Mesenchymal stem cell (in vitro differentiated cells and primary cell): ENCODE results near the gene ANO6.

Experiments
- DNase-seq: peaks from one replicate; pipeline ENCODE4 v3.0.0-alpha.2; 2013
- H2AFZ ChIP-seq: one replicate; pipeline ENCODE4 v1.6.1; 2013; ENCODE audit warnings: low read depth, mild to moderate bottlenecking, control low read depth, inconsistent platforms, low read length, moderate library complexity
- H2AK5ac ChIP-seq: 2 replicates; pipeline ENCODE4 v1.6.1; 2013; ENCODE audit warnings: low read length, moderate library complexity, mild to moderate bottlenecking, inconsistent platforms; ENCODE audit not compliant: severe bottlenecking
- H2BK120ac ChIP-seq: one replicate; pipeline ENCODE4 v1.6.1; 2013; ENCODE audit warnings: low read depth, mild to moderate bottlenecking, inconsistent platforms, low read length, moderate library complexity
- H2BK12ac ChIP-seq, 2 experiments: one replicate each; pipeline ENCODE4 v1.6.1; 2013; ENCODE audit warnings: inconsistent platforms in 2 of 2, low read length in 2 of 2, mild to moderate bottlenecking in 2 of 2, moderate library complexity in 2 of 2, control low read depth in 1 of 2
- H2BK15ac ChIP-seq: one replicate; pipeline ENCODE4 v1.6.1; 2013; ENCODE audit warnings: mild to moderate bottlenecking, low read depth, inconsistent platforms; ENCODE audit not compliant: poor library complexity, severe bottlenecking
- H2BK5ac ChIP-seq: 2 replicates; pipeline ENCODE4 v1.6.1; 2013; ENCODE audit warnings: low read depth, mild to moderate bottlenecking, low read length, control low read depth, inconsistent platforms; ENCODE audit not compliant: poor library complexity, severe bottlenecking
- H3K14ac ChIP-seq, 2 experiments: one replicate each; pipeline ENCODE4 v1.6.1; 2013; ENCODE audit warnings: inconsistent platforms in 2 of 2, low read length in 2 of 2, control low read depth in 1 of 2, mild to moderate bottlenecking in 1 of 2, moderate library complexity in 1 of 2
- H3K18ac ChIP-seq, 2 experiments: one replicate each; pipeline ENCODE4 v1.6.1; 2013; ENCODE audit warnings: inconsistent platforms in 2 of 2, low read length in 2 of 2, control low read depth in 1 of 2, low read depth in 1 of 2, mild to moderate bottlenecking in 1 of 2
- H3K23ac ChIP-seq, 2 experiments: one replicate each; pipeline ENCODE4 v1.6.1; 2013; ENCODE audit warnings: inconsistent platforms in 2 of 2, low read length in 2 of 2, mild to moderate bottlenecking in 2 of 2, moderate library complexity in 2 of 2, control low read depth in 1 of 2
- H3K27ac ChIP-seq: 2 replicates; pipeline ENCODE4 v1.5.1; 2013; ENCODE audit warnings: mild to moderate bottlenecking, moderate library complexity, low read length, control low read depth, inconsistent platforms; ENCODE audit not compliant: poor library complexity, severe bottlenecking
- H3K27me3 ChIP-seq, 2 experiments: 2 replicates each; pipeline versions ENCODE4 v1.6.1 to v1.7.0; 2013; ENCODE audit warnings: low read length in 2 of 2, mild to moderate bottlenecking in 2 of 2, moderate library complexity in 2 of 2, control low read depth in 1 of 2, inconsistent platforms in 1 of 2; ENCODE audit not compliant: control insufficient read depth in 1 of 2, insufficient read depth in 1 of 2
- H3K36me3 ChIP-seq, 2 experiments: 2 replicates each; pipeline versions ENCODE4 v1.6.1 to v1.7.0; 2013; ENCODE audit warnings: low read length in 2 of 2, control low read depth in 1 of 2, inconsistent platforms in 1 of 2, low read depth in 1 of 2, mild to moderate bottlenecking in 1 of 2; ENCODE audit not compliant: insufficient read depth in 2 of 2, control insufficient read depth in 1 of 2
- H3K4ac ChIP-seq, 2 experiments: one replicate each; pipeline ENCODE4 v1.6.1; 2013; ENCODE audit warnings: inconsistent platforms in 2 of 2, low read length in 2 of 2, mild to moderate bottlenecking in 2 of 2, moderate library complexity in 2 of 2, control low read depth in 1 of 2, low read depth in 1 of 2
- H3K4me1 ChIP-seq: 2 replicates; pipeline ENCODE4 v1.6.1; 2013; ENCODE audit warnings: low read depth, low read length, control low read depth; ENCODE audit not compliant: control insufficient read depth, insufficient read depth
- H3K4me2 ChIP-seq: 2 replicates; pipeline ENCODE4 v1.6.1; 2013; ENCODE audit warnings: low read length, mild to moderate bottlenecking, inconsistent platforms; ENCODE audit not compliant: poor library complexity, severe bottlenecking
- H3K4me3 ChIP-seq, 2 experiments: 2 replicates each; pipeline versions ENCODE4 v1.5.1 to v1.7.0; 2013; ENCODE audit warnings: low read length in 2 of 2, mild to moderate bottlenecking in 2 of 2, control low read depth in 1 of 2, low read depth in 1 of 2; ENCODE audit not compliant: insufficient read depth in 1 of 2
- H3K79me1 ChIP-seq: replicated peaks from 2 replicates; pipeline ENCODE4 v1.6.1; 2013; ENCODE audit warnings: mild to moderate bottlenecking, control low read depth, low read length, inconsistent platforms; ENCODE audit not compliant: poor library complexity, severe bottlenecking
- H3K9ac ChIP-seq: 2 replicates; pipeline ENCODE4 v1.7.0; 2013; ENCODE audit warnings: mild to moderate bottlenecking, low read length, moderate library complexity
- H3K9me3 ChIP-seq: 2 replicates; pipeline ENCODE4 v1.7.0; 2013; ENCODE audit warnings: mild to moderate bottlenecking, low read length; ENCODE audit not compliant: control insufficient read depth
- H4K8ac ChIP-seq: one replicate; pipeline ENCODE4 v1.6.1; 2013; ENCODE audit warnings: inconsistent platforms, mild to moderate bottlenecking, low read length, moderate library complexity
- H4K91ac ChIP-seq: one replicate; pipeline ENCODE4 v1.6.1; 2013; ENCODE audit warnings: mild to moderate bottlenecking, low read length, inconsistent platforms
- WGBS: methylation state at CpG from one replicate; pipeline ENCODE4 v1.1.7; 2013; ENCODE audit warnings: mixed read lengths; 5-methylcytosine and 5-hydroxymethylcytosine counted together

The ANO6 gene

DNA sequence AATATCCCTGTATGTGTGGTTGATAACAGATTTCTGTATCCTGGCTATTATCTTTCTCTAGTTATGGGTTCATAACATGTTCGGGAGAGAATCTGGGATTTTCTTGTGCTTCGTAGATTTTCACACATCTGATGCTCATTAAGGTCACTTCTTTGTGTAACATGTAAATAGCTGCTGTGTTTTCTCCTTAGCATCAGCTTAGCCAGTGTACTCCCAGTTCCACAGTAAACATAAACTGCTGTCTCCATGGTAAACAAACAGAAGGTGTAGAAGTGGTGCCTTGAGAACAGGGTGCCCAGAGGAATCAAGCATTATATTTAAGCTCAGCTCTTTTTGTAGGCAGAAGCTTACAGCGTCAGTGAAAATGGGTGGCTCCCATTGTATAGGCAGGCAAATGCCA lies 88.0 kb downstream of the ANO6 start:
- Histone ChIP-seq H4K8ac (no peak overlapping the region), H3K14ac (no peak overlapping the region), H4K91ac (no peak overlapping the region), H3K36me3 (peaks cover 3 to 13% of the 10 kb centered on the region in 2 experiments), H3K9me3 (no peaks in the 10 kb centered on the region), H3K18ac (no peak overlapping the region), H2AK5ac (no peak overlapping the region), H3K4ac (no peak overlapping the region), H2BK5ac (no peak overlapping the region), H2BK120ac (no peak overlapping the region), H3K4me3 (no peak overlapping the region), H3K27ac (no peak overlapping the region), H3K23ac (no peak overlapping the region), H3K79me1 (peaks cover 48% of the 10 kb centered on the region), H2AFZ (no peak overlapping the region), H3K27me3 (no peaks in the 10 kb centered on the region), H2BK12ac (no peak overlapping the region), H3K9ac (no peak overlapping the region), H3K4me2 (no peak overlapping the region), H3K4me1 (no peaks in the 10 kb centered on the region), H2BK15ac (no peak overlapping the region)
- peak; percentile 25 for DNase-seq
- 100% methylated on average over 1 of the region's 3 CpGs for WGBS

DNA sequence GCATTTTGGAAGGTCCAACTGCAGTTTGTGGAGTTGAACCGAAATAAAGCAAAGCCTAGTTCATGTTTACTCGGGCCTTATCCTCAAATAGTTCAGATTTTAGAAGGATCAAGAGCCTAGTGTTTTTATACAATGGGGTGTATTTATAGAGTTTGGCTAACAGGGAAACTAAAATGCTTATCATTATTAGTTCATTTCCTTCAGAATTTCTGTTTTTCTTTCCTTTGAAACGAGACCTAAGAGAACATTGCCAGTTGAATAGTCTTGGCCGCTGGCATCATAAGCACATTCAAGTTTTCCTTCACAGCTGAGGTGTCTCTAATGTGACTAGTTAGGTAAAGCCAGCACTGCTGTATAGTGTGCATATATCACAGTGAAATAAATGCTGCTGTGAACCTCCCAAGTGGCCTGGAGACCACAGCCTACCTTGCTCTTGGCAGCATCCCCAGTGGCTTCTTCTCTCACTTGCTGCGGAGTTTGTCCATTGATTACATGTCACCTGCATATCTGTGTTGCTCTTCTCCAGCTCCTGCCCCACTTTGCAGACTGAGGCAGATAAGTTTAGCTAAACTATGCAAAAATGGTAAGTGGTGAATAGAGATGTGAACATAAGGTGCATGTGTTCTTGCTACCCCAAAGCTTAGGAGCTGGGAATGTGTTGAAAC lies 88.8 kb downstream of the ANO6 start:
- Histone ChIP-seq H3K14ac (peak overlapping the region in 1 of 2 experiments; percentile 36), H3K4ac (peak overlapping the region in 1 of 2 experiments; percentile 13), H3K4me1 (no peaks in the 10 kb centered on the region), H2BK5ac (no peak overlapping the region), H3K4me2 (no peak overlapping the region), H2AK5ac (no peak overlapping the region), H4K91ac (peak overlapping the region; percentile 20), H2BK12ac (no peak overlapping the region), H3K18ac (no peak overlapping the region), H3K36me3 (peaks cover 3 to 13% of the 10 kb centered on the region in 2 experiments), H2BK120ac (no peak overlapping the region), H3K4me3 (no peak overlapping the region), H3K9ac (no peak overlapping the region), H4K8ac (no peak overlapping the region), H2AFZ (no peak overlapping the region), H3K9me3 (no peaks in the 10 kb centered on the region), H3K79me1 (peaks cover 46% of the 10 kb centered on the region), H3K23ac (no peak overlapping the region), H2BK15ac (no peak overlapping the region), H3K27me3 (no peaks in the 10 kb centered on the region), H3K27ac (no peak overlapping the region)
- no peak for DNase-seq
- 99% methylated on average over 5 of the region's 5 CpGs for WGBS

DNA sequence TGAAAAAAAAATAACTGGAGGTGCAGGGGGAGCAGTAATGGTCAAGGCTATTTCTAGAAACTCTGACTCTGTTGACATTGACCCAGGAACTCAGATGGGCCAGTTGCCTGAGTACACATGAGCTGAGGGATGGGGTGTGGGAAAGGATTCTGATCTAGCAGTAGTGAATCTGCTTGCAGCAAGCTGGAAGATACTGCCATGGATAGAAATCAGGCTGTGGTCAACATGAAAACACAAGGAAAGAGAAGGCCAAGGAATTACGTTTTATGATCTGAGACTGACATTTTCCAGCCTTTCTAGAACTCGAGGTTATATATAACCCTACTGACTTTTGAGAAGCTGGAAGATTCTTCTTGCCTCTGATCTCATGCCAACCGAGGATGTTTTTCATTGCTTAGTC lies 90.0 kb downstream of the ANO6 start:
- Histone ChIP-seq H2AFZ (no peak overlapping the region), H3K9me3 (no peaks in the 10 kb centered on the region), H3K79me1 (peaks cover 49% of the 10 kb centered on the region), H3K4me3 (no peak overlapping the region), H3K9ac (no peak overlapping the region), H3K4me1 (no peaks in the 10 kb centered on the region), H3K4ac (no peak overlapping the region), H3K4me2 (no peak overlapping the region), H4K91ac (no peak overlapping the region), H2BK15ac (no peak overlapping the region), H2BK120ac (no peak overlapping the region), H3K23ac (no peak overlapping the region), H2BK12ac (no peak overlapping the region), H2AK5ac (no peak overlapping the region), H3K27me3 (no peaks in the 10 kb centered on the region), H3K18ac (no peak overlapping the region), H3K36me3 (peaks cover 3 to 13% of the 10 kb centered on the region in 2 experiments), H2BK5ac (no peak overlapping the region), H4K8ac (no peak overlapping the region), H3K27ac (no peak overlapping the region), H3K14ac (no peak overlapping the region)
- 100% methylated on average over 3 of the region's 3 CpGs for WGBS
- DNase-seq, result no peak

GRCh38 chr12:45309836-45310626 lies 94.1 kb downstream of the ANO6 start:
- no peak overlapping the region for H2BK12ac ChIP-seq
- no peaks in the 10 kb centered on the region for H3K4me1 ChIP-seq
- no peak overlapping the region for H2AFZ ChIP-seq
- H3K18ac ChIP-seq, result no peak overlapping the region
- no peak overlapping the region for H3K4me3 ChIP-seq
- H3K79me1 ChIP-seq, result peaks cover 37% of the 10 kb centered on the region
- no peak overlapping the region for H2AK5ac ChIP-seq
- 71% methylated on average over 1 of the region's 1 CpG for WGBS
- no peak overlapping the region for H3K27ac ChIP-seq
- H3K14ac ChIP-seq, result no peak overlapping the region
- peak overlapping the region; percentile 41 for H3K9ac ChIP-seq
- no peak overlapping the region for H2BK120ac ChIP-seq
- DNase-seq, result peak; percentile 19
- no peak overlapping the region for H2BK5ac ChIP-seq
- no peaks in the 10 kb centered on the region for H3K27me3 ChIP-seq
- no peaks in the 10 kb centered on the region for H3K9me3 ChIP-seq
- H3K36me3 ChIP-seq, result peaks cover under 1 to 18% of the 10 kb centered on the region in 2 experiments
- H3K23ac ChIP-seq, result no peak overlapping the region
- H4K91ac ChIP-seq, result no peak overlapping the region
- no peak overlapping the region for H2BK15ac ChIP-seq
- H3K4me2 ChIP-seq, result no peak overlapping the region
- no peak overlapping the region for H3K4ac ChIP-seq
- H4K8ac ChIP-seq, result no peak overlapping the region
